GM19025 (cell line): ENCODE results near the gene MARCHF10.

Experiments used
- ATAC-seq: cut with Tn5 transposase; IDR thresholded peaks from one replicate; pipeline ENCODE4 v1.9.1; 2021; ENCODE audit warnings: mild to moderate bottlenecking, low read depth, moderate library complexity; ENCODE audit not compliant: unreplicated experiment

The MARCHF10 gene

DNA sequence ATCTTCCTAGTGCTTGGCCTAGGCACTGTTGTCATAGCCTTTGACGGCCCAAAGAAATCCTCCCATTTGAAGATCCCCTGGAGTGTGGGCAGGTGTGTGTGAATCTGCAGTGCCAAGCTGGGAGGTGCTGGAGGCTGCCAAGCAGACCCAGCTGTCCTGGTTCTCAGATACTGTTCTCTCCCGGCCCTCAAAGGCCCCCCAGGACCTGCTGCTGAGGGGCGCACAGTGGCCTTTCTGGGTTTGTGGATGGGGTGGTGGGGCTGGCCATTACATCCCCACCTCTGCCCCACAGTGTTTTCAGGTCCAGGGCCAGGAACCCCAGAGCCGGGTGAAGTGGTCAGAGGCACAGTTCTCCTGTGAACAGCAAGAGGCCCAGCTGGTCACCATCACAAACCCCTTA is 120.1 kb downstream of the MARCHF10 start:
- ATAC-seq = no peak

DNA sequence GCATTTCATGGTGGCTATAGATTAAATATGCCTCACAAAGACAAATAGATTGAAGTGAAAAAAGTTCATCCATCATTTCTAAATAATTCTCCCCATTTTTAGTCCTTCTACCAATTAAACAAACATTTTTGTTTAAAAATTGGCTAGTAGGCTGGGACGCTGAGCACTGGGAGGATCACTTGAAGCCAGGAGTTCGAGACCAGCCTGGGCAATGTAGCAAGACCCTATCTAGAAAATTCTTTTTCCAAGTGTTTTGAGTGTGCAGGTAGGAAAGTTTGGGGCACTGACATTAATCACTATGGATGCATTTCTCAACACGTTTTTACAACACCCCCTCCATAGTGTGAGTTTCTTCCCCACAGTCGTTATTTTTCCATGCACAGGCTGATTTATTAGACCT is 123.9 kb downstream of the MARCHF10 start:
- ATAC-seq = no peak

DNA sequence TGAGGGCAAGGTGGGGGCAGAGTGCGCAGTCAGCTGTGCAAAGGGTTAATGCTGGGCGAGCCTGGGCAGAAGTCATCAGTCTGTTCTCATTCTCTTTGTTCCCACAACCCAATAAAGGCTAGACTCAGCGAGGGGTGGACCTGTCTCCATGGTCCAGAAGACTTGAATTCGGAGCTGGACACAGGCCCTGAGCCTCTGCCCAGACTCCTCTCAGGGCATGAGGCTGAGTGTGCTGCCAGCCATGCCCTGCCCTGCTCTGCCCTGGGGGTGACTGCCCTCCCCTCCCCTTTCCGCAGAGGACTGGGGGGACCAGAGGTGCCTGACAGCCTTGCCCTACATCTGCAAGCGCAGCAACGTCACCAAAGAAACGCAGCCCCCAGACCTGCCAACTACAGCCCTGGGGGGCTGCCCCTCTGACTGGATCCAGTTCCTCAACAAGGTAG is 126.2 kb downstream of the MARCHF10 start:
- ATAC-seq = no peak

DNA sequence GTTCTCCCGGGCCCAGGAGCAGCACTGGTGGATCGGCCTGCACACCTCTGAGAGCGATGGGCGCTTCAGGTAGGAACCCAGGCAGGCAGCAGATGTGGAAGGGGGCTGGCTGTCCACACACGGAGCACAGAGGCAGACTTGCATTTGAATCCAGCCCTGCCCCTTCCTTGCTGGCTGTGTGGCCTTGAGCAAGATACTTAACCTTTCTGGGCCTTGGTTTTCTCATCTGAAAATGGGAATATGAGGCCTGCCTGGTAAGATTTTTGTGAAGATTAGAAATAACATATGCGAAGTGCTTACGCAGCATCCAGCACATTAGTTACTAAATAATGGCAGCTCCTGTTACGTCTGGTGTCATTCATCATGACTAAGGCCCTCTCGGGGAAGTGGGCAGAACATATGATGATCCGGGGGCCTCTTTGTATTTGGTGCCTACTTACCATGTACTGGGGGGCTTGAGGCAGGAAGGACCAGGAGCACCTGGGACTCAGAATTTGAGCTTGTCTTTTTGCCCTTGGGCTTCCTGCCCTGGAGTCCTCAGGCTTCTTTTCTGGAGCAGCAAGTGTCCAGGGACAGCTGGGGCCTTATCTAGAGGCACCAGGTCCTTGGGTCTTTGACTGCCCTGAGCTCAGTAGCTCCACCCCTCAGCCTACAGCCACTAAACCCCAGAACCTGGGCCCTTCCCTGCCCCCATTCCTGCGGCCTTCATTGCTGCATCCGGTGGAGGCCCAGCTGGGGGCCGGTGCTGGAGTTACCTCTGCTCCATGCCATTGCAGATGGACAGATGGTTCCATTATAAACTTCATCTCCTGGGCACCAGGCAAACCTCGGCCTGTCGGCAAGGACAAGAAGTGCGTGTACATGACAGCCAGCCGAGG is 126.8 kb downstream of the MARCHF10 start:
- no peak for ATAC-seq

DNA sequence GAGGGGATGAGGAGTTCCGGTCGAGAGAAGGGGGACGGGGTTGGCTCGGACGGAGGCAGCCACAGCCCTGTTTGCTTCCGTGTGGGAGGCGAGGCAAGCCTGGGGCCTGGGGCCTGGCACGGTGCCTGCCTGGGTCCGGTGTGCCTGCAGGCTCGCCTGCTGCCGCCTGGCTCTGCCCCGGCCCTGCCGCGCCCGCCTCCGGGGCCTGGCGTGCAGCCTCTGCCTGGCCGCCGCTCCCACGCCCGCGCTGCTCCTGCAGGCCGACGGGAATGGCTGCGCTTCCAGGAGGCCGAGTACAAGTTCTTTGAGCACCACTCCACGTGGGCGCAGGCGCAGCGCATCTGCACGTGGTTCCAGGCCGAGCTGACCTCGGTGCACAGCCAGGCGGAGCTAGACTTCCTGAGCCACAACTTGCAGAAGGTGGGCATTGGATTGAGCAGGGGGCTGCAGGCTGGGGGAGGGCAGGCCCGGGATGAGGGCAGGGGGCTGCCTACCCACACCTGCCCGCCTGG is 127.5 kb downstream of the MARCHF10 start:
- ATAC-seq = no peak

DNA sequence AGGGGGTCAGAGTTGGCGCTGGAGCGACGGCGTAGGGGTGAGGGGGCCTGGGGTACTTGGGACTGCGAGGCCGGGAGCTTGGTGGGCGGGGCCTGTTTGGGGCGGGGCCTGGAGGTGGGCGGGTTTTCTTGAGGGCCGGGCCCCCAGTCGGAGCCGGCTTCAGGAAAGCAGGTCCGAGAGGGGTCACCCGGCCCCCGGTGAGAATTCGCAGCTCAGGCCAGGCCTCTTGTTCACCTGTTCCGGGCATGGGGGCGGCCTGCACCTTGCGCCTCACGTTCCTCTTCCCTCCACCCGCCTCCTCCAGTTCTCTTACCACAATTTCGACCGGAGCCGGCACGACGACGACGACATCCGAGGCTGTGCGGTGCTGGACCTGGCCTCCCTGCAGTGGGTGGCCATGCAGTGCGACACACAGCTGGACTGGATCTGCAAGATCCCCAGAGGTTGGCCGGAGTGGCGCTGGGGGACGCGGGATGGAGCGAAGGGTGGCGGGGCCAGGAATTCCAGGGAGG is 128.2 kb downstream of the MARCHF10 start:
- ATAC-seq = no peak

DNA sequence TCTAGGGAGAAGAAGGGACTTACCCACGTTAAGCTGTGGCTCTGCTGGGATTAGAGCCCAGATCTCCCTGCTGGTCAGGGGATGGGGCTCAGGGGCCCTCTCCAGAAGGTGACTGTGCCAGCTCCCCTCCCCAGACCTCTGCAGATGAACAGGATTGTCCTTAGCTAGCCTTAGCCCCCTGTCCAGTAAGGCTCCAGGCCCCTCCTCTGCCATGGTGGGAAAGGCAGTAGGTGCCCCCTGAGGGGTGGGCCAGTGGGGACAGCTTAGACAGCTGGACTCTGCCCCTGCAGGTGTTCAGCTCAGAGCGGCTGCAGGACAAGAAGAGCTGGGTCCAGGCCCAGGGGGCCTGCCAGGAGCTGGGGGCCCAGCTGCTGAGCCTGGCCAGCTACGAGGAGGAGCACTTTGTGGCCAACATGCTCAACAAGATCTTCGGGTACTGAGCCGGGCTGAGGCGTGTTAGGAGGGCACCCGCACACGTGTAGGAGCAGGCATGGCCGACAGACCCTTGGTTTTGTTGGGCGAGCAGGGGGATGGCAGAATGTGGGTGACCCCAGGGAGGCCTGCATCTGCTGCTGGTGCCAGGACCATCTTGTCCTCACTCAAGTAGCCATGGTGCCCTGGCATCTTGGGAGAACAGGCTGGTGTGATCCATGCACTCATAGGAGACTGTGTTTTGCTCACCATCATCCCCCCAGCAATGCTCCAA is 129.7 kb downstream of the MARCHF10 start:
- no peak for ATAC-seq

DNA sequence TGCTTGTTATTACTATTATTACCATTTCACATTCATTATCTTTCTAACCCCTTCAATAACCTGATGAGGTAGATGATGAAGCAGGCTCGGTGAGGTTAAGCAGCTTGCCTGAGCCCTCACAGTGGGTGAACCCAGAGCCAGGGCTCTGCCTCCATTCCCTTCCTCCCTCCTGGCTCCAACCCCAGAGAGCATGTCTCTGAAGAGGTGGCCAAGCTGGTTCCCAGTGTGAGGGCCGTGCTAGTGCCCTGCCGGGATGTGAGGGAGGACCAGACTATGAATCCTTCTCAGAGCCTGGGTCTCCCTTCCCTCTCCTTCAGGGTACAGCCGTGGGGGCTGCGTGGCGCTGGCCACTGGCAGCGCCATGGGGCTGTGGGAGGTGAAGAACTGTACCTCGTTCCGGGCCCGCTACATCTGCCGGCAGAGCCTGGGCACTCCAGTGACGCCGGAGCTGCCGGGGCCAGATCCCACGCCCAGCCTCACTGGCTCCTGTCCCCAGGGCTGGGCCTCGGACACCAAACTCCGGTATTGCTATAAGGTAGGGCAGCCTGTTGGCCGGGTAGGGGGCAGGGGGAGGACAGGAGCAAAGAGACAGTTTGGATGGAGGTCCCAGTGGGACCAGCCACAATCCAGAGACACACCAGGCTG is 131.0 kb downstream of the MARCHF10 start:
- no peak for ATAC-seq

DNA sequence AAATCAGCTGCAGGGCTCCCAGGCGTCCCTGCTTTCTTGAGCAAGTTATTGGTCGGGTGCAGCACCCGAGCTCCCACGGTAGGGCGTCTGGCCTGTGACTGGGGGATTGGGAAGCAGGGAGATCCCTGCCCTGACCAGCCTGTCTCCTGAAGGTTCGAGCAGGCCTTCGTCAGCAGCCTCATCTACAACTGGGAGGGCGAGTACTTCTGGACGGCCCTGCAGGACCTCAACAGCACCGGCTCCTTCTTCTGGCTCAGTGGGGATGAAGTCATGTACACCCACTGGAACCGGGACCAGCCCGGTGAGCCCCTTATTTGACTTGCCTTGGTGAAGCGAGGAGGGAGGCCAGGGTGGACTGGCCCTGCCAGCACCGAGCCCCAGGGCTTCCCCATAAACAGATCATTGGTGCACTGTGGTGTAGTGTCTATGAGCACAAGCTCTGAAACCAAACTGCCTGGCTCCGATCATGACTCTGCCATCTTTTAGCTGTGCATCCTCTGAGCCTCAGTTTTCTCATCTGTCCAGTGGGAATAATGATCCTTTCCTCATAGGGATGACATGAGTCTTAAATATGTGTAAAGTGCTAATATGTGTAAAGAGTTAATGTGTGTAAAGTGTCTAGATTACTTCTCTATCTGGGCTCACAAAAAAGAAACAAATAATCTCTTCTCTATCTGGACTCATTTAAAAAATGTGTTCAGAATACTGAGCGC is 131.7 kb downstream of the MARCHF10 start:
- ATAC-seq = no peak

DNA sequence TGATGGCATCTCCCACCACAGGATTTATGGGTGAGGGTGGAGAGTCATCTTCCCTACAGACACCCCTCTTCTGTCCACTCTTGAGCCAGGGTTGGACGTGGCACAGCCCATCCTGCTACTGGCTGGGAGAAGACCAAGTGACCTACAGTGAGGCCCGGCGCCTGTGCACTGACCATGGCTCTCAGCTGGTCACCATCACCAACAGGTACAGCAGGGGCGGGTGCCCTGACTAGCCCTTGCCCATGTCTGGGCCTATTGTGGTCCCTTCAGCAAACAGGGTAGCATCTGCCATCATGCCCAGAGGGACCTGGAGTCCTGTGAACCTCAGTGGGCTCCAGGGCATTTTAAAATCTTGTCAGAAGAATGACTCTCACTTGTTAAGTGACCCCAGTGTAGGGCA is 132.4 kb downstream of the MARCHF10 start:
- ATAC-seq = no peak

DNA sequence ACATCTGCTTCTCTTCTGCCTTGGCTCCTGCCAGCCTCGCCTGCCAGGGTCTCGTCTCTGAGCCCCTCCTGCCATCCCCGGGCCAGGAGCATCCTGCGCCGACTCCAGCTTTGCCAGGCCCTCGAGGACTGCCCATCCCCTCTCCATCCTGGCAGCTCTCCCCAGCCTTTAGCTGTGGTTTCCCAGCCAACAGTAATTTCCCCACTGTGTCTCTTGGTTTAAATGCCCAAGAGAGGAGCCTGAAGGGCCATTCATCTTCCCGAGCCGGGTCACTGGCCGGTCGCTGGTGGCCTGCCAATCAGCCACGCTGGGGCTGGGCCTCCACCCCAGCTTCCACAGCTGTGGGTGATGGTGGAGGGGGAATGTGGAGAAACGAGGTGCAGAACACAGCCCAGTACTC is 132.9 kb downstream of the MARCHF10 start:
- no peak for ATAC-seq

DNA sequence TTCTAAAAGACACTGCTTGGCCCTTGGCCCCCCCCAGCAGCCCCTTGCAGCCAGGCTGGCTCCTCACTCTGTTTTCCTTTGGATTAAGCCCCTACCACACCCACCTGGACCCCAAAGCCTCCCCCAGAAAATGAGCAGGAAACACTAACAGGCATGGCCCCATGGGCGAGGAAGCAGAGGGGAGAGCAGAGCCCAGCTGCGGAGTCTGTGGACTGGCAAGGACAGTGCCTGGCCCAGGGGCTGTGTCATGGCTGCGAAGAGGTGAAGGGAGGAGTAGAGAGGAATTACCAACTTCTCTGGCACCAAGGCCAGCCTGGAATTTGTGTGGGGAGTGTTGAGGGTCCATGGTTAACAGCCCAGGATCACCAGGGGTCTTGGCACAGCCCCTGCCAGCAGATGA is 133.3 kb downstream of the MARCHF10 start:
- no peak for ATAC-seq

DNA sequence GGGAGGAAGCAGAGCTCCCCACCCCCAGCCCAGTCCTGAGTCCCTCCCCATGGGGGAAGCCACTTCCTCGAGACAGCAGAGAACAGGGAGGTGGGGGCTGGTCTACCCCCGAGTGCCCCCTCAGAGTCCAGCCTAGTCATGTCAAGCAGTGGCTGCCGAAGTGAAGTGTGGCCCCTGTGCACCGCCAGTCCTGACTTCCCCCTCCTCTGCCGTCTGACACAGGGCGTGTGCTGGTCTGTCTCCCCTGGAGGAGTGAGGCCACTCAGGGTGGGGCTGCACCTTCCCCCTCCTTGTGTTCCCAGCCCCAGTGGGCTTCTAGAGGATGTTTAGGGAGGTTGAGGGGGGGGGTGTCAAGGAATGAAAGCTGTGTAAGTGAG is 133.8 kb downstream of the MARCHF10 start:
- ATAC-seq = no peak

DNA sequence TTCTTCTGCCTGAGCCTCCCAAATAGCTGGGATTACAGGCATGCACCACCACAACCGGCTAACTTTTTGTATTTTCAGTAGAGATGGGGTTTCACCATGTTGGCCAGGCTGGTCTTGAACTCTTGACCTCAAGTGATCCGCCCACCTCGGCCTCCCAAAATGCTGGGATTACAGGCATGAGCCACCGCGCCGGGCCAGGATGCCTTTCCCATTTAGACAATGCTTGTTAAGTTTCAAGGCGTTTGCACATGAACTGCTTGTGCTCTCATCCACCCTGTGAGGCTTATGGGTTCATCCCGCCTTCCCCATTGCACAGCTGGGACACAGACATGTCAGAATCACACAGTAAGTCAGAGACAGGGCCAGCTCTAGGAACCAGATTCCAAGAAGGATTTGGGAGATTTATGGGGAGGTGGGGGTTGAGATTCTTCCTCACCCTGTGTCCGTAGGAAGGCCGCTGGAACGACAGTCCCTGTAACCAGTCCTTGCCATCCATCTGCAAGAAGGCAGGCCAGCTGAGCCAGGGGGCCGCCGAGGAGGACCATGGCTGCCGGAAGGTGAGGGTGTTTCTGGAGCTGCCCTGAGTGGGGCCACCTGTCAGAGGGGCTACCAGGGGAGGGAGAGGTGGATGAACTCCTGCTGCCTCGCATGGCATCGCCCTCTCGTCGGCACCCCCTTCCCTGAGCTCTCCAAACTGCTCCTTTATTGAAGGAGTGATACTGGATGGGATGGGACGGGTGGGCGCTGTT is 134.3 kb downstream of the MARCHF10 start:
- ATAC-seq = no peak

DNA sequence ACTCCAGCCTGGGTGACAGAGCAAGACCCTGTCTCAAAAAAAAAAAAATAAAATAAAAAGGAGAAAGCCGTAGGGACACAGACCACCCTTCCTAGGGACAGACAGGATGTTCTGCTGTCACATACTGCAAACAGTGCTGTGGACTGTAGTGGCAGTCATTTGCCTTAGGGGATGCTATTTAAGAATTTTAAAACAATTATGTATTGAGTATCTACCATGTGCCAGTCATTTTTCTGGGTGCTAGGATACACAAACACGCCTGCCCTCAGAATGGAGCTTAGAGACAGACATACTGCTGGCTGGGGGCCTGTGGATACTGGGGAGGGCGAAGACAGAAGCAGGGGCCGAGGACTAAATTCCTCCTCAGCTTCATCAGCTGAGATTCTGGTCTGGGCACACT is 135.2 kb downstream of the MARCHF10 start:
- no peak for ATAC-seq

DNA sequence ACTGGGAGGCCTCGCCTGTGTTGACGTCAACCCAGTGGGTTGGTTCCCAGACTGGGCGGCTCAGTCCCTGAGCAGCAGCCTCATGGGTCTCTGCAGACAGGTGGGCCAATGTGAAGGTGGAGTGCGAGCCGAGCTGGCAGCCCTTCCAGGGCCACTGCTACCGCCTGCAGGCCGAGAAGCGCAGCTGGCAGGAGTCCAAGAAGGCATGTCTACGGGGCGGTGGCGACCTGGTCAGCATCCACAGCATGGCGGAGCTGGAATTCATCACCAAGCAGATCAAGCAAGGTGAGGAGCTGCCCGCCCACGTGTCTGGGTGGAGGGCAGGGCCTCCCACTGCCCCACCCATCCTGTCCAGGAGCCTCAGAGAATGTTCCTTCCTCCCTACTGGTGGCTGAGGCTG is 136.6 kb downstream of the MARCHF10 start:
- ATAC-seq = no peak

DNA sequence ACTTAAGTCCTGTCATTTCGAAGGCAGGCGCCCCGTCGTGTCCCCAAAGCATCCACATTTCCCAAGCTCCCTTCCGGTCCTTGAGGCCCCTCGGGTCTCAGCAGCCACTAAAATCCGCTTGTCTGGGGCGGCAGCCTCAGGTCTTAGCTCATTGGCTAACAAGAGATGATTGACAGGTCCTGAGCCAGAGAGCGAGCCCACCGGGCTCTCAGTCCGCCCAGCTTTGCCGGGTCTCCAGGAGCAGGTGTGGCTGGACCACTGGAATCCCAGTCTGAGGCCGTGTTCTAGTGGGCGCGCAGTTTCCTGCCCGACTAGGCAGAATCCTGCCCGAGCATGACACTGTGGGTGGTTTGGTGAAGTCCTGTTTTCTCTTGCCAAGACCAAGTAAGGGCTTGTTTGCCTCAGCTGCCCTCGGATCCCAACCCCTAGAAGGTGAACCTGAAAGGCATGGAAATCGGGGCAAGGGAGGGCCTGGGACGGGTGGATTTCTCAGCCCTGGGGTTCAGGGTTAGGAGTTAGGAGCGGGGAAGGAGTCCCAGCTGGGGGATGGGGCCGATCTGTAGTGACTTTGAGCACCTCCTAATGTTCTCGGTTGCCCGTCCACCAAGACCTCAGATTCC is 137.8 kb downstream of the MARCHF10 start:
- ATAC-seq = no peak

DNA sequence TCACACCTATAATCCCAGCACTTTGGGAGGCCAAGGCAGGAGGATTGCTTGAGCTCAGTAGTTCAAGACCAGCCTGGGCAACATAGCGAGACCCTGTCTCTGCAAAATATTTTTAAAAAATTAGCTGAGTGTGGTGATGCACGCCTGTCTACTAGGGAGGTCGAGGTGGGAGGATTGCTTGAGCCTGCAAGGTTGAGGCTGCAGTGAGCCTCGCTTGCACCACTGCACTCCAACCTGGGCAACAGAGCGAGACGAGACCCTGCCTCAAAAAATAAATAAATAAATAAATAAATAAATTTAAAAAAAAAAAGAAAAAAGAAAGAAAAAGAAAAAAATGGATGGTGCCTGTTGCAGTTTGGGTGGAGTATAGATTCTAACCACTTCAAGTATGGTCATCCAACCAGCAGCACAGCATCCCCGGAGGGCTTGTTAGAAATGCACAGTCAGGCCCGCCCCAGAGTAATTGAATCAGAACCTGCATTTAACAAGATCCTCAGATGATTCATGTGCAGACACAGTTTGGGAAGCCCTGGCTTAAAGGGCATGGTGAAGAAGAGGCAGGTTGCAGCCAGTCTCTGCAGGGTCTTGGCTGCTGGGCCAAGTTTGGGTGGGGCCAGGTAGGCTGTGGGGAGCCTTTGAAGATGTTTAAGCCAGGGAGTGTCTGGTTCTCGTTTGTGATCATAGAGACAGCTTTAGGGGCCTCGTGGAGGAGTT is 139.9 kb downstream of the MARCHF10 start:
- no peak for ATAC-seq
